Measurements from ENCODE around the gene SERGEF. TPM values are rescaled to one million over a fixed set of nuclear protein-coding genes. Genes with fewer than 3 reads are reported as not detected.

The SERGEF gene
- total and polyA plus RNA-seq, 4 donors, result 20.2 to 85.0 (median 26.9) TPM

GRCh38 chr11:17827006-17827405, 185.8 kb downstream of the SERGEF start:
- Histone ChIP-seq H3K4me1 (ENCODE audit: control insufficient read depth in 5 of 5, insufficient read depth in 5 of 5, low read length in 5 of 5) (peaks cover under 1 to 14% (median 8%) of the 10 kb centered on the region in 5 donors), H3K27me3 (ENCODE audit: control insufficient read depth in 3 of 3, insufficient read depth in 3 of 3, low read length in 2 of 3) (no peaks in the 10 kb centered on the region), H3K36me3 (ENCODE audit: control insufficient read depth in 4 of 4, insufficient read depth in 4 of 4, low read length in 4 of 4) (no peaks in the 10 kb centered on the region), H3K9ac (ENCODE audit: insufficient read depth in 1 of 2, low read length in 2 of 2) (no peak overlapping the region), H3K4me3 (no peak overlapping the region), H3K9me3 (ENCODE audit: control insufficient read depth in 4 of 4, insufficient read depth in 3 of 4, low read length in 3 of 4) (no peaks in the 10 kb centered on the region), H3K27ac (ENCODE audit: low read depth in 1 of 2, low read length in 1 of 2) (no peak overlapping the region)
- DNase-seq (no peak), ATAC-seq (ENCODE audit: insufficient read depth, low FRiP score) (no peak)
- no peak for TF ChIP-seq CTCF (IDR thresholded peaks at IDR 0.05; ENCODE audit: control extremely low read depth, extremely low read depth)
- 87 to 89% methylated on average over 5 of the region's 5 CpGs for WGBS, 2 donors

GRCh38 chr11:17822401-17822781, 190.5 kb downstream of the SERGEF start:
- Histone ChIP-seq H3K9me3 (ENCODE audit: control insufficient read depth in 4 of 4, insufficient read depth in 3 of 4, low read length in 3 of 4) (no peaks in the 10 kb centered on the region), H3K4me1 (ENCODE audit: control insufficient read depth in 5 of 5, insufficient read depth in 5 of 5, low read length in 5 of 5) (peaks cover 4 to 16% (median 9%) of the 10 kb centered on the region in 5 donors), H3K9ac (ENCODE audit: insufficient read depth in 1 of 2, low read length in 2 of 2) (no peak overlapping the region), H3K36me3 (ENCODE audit: control insufficient read depth in 4 of 4, insufficient read depth in 4 of 4, low read length in 4 of 4) (no peaks in the 10 kb centered on the region), H3K27me3 (ENCODE audit: control insufficient read depth in 3 of 3, insufficient read depth in 3 of 3, low read length in 2 of 3) (no peaks in the 10 kb centered on the region), H3K4me3 (no peak overlapping the region), H3K27ac (ENCODE audit: low read depth in 1 of 2, low read length in 1 of 2) (no peak overlapping the region)
- ATAC-seq (ENCODE audit: insufficient read depth, low FRiP score) (no peak), DNase-seq (no peak)
- 78 to 87% methylated on average over 5 of the region's 5 CpGs for WGBS, 2 donors
- no peak for TF ChIP-seq CTCF (IDR thresholded peaks at IDR 0.05; ENCODE audit: control extremely low read depth, extremely low read depth)

- ATAC-seq (ENCODE audit: insufficient read depth, low FRiP score) (no peak), DNase-seq (peak; percentile 33 to 84 (median 63))
- H3K27ac ChIP-seq (ENCODE audit: low read depth in 1 of 2, low read length in 1 of 2), result peak overlapping the region in 1 of 2 donors; percentile 13
- H3K4me1 ChIP-seq (ENCODE audit: control insufficient read depth in 5 of 5, insufficient read depth in 5 of 5, low read length in 5 of 5), result peaks cover 4 to 16% (median 10%) of the 10 kb centered on the region in 5 donors
- 35 to 55% methylated on average over 4 of the region's 4 CpGs for WGBS, 2 donors
- H3K4me3 ChIP-seq, result no peak overlapping the region
- H3K9ac ChIP-seq (ENCODE audit: insufficient read depth in 1 of 2, low read length in 2 of 2), result no peak overlapping the region
- H3K36me3 ChIP-seq (ENCODE audit: control insufficient read depth in 4 of 4, insufficient read depth in 4 of 4, low read length in 4 of 4), result no peaks in the 10 kb centered on the region
- H3K9me3 ChIP-seq (ENCODE audit: control insufficient read depth in 4 of 4, insufficient read depth in 3 of 4, low read length in 3 of 4), result no peaks in the 10 kb centered on the region
- no peak for TF ChIP-seq CTCF (IDR thresholded peaks at IDR 0.05; ENCODE audit: control extremely low read depth, extremely low read depth)
- no peaks in the 10 kb centered on the region for H3K27me3 ChIP-seq (ENCODE audit: control insufficient read depth in 3 of 3, insufficient read depth in 3 of 3, low read length in 2 of 3)
Observed at GRCh38 chr11:17821648-17822400, 191.0 kb downstream of the SERGEF start.

All from lung (tissue), 12 donors.